Measurements from ENCODE around the gene LRRC9.

LRRC9 gene

DNA sequence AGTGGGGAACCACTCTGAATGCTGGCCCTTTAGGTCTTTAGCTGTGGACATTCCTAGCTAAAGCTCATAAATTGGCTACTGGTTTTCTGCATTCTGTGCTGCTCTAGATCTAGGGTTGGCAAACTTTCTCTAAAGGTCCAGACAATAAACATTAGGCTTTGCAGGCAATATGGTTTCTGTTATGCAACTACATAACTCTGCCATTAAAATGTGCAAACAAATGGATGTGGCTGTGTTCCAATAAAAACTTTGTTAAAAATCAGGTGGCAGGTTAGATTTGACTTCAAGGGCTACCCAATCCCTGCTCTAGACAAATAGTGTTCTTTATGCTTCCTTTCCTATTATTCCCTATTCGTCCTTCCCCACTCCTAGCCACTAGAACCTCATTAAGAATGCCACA is 6.8 kb upstream of the LRRC9 start:
- ChIA-PET POLR2A (no interaction called here), CTCF (interaction anchor here (1.4 kb wide), 1 partner anchor 12 kb away, joined by 3 read pairs; no protein-coding TSS in a partner anchor)
- no peak for DNase-seq (ENCODE audit: extremely low spot score)
- TF ChIP-seq, protein P1, sequence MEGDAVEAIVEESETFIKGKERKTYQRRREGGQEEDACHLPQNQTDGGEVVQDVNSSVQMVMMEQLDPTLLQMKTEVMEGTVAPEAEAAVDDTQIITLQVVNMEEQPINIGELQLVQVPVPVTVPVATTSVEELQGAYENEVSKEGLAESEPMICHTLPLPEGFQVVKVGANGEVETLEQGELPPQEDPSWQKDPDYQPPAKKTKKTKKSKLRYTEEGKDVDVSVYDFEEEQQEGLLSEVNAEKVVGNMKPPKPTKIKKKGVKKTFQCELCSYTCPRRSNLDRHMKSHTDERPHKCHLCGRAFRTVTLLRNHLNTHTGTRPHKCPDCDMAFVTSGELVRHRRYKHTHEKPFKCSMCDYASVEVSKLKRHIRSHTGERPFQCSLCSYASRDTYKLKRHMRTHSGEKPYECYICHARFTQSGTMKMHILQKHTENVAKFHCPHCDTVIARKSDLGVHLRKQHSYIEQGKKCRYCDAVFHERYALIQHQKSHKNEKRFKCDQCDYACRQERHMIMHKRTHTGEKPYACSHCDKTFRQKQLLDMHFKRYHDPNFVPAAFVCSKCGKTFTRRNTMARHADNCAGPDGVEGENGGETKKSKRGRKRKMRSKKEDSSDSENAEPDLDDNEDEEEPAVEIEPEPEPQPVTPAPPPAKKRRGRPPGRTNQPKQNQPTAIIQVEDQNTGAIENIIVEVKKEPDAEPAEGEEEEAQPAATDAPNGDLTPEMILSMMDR (IDR thresholded peaks at IDR 0.05; ENCODE audit: control extremely low read depth, extremely low read depth, low read depth, missing control alignments): no peak

DNA sequence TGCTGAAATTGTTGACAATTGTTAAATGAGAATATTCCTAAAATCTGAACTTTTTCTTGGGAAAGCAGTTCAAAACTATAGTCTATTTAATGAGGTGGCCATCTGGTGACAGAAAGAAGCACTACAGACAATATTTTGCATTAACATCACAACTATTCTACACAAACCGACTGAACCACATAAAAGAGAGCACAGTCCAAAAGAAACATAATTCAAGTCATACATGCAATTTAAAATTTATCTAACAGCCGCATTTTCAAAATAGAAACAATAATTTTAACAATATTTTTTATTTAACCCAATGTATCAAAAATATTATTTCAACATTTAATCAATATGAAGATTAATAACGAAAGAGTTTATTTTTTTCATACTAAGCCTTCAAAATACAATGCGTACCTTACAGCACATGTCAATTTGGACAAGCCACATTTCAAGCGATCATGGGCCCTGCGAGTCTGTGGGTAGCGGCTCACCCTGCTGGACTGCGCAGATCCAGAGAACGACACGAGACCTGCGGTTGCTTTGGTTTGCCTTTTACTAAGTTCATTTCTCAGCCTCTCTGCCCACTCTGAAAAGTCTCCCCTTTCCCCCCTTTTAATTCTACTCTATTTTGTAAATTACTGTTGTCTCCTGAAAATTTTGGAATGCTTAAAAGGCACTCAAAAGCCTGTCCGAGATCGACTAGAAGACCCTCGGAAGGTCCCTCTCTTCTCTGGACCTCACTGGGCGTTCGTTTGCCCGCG is 947 bp upstream of the LRRC9 start:
- peak; percentile 42 for DNase-seq (ENCODE audit: extremely low spot score)
- TF ChIP-seq, protein P1 (IDR thresholded peaks at IDR 0.05; ENCODE audit: control extremely low read depth, extremely low read depth, low read depth, missing control alignments): no peak
- ChIA-PET CTCF (interaction anchor here (0.9 to 1.4 kb wide), 4 partner anchors 8 to 286 kb away, joined by 3 to 9 read pairs (median 4); no protein-coding TSS in a partner anchor), POLR2A (no interaction called here)

DNA sequence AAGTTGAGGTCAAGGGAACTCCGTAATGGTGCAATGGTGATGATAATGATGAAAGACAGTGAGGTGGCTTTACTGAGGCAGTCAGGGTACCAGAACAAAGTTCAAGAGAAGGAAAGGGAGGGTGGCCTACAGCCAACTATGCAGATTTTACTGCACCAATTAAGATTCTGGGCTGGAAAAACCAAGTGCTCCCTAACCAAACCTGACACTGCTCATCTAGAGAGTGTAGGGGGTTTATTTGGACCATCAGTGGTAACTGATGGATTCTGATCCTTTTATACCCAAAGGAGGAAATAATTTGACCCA is 387 bp downstream of the LRRC9 start:
- ChIA-PET CTCF (no interaction called here), POLR2A (no interaction called here)
- TF ChIP-seq, protein P1 (IDR thresholded peaks at IDR 0.05; ENCODE audit: control extremely low read depth, extremely low read depth, low read depth, missing control alignments): no peak
- peak; percentile 12 for DNase-seq (ENCODE audit: extremely low spot score)

DNA sequence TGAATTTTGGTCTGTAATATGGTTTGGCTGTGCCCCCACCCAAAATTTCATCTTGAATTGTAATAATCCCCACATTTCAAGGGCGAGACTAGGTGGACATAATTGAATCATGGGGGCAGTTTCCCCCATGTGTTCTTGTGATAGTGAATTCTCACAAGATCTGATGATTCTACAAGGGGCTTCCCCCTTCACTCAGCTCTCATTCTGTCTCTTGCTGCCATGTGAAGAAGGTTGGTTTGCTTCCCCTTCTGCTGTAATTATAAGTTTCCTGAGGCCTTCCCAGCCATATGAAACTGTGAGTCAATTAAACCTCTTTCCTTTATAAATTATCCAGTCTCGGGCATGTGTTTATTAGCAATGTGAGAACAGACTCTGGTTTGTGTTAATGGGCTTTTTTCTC is 5.9 kb downstream of the LRRC9 start:
- POLR2A ChIA-PET: no interaction called here
- TF ChIP-seq, protein P1 (IDR thresholded peaks at IDR 0.05; ENCODE audit: control extremely low read depth, extremely low read depth, low read depth, missing control alignments): no peak
- DNase-seq (ENCODE audit: extremely low spot score): no peak
- CTCF ChIA-PET: interaction anchor here (1.7 kb wide), 1 partner anchor 39 kb away, joined by 5 read pairs; no protein-coding TSS in a partner anchor

DNA sequence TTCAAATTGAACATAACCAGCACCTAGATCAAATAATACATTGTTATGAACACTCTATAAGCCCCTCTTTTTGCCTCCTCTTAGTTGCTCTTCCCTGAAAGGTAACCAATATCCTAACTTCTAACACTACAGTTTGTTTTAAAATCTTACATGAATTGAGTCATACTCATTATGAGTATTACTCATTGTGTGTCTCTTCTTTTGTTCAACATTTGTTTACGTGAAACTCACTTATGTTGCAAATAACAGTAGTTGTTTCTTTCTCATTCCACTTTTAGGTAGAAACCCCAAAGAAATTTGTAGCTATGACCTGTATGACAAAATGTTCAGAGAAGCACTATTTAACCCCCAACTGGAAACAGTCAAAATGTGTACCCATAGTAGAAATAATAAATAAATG is 6.6 kb downstream of the LRRC9 start:
- TF ChIP-seq, protein P1 (IDR thresholded peaks at IDR 0.05; ENCODE audit: control extremely low read depth, extremely low read depth, low read depth, missing control alignments): no peak
- CTCF ChIA-PET: interaction anchor here (1.1 kb wide), 1 partner anchor 8 kb away, joined by 3 read pairs; no protein-coding TSS in a partner anchor

DNA sequence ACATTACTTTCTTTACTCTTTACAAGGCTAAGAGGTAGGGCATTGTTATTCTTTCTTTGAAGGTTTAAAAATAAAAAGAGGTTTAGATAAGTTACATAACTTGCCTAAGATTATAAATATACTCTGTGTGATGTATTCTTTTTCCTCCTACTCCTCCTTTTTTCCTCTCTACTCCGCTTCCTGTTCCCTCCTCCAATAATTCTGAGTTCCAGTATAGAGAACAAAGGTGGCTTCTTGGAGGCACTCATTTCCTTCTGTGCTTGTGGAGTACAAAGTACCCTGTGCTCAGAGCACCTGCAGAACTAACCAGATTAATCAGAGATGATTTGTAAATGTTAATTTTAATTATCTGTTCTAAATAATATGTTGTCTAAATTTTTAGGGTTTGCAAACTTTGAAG is 11.3 kb downstream of the LRRC9 start:
- POLR2A ChIA-PET: no interaction called here
- TF ChIP-seq, protein P1 (IDR thresholded peaks at IDR 0.05; ENCODE audit: control extremely low read depth, extremely low read depth, low read depth, missing control alignments): no peak
- DNase-seq (ENCODE audit: extremely low spot score): no peak
- CTCF ChIA-PET: no interaction called here

More for the DNA sequence above, 6.6 kb downstream of the LRRC9 start:
- no peak for DNase-seq (ENCODE audit: extremely low spot score)
- POLR2A ChIA-PET: no interaction called here

All from GM10248 (cell line).